GM19238 (cell line): ENCODE measurements around the gene THEMIS.
"Not testable (repeated sequence)": the region's sequence is repeated elsewhere in the genome, so short reads cannot be mapped to it uniquely, and the experiment has no call there.

Source experiments
- DNase-seq: peaks from one replicate; pipeline ENCODE4 v3.0.0; 2011; ENCODE audit warnings: low spot score; ENCODE audit not compliant: insufficient read length

Gene THEMIS

DNA sequence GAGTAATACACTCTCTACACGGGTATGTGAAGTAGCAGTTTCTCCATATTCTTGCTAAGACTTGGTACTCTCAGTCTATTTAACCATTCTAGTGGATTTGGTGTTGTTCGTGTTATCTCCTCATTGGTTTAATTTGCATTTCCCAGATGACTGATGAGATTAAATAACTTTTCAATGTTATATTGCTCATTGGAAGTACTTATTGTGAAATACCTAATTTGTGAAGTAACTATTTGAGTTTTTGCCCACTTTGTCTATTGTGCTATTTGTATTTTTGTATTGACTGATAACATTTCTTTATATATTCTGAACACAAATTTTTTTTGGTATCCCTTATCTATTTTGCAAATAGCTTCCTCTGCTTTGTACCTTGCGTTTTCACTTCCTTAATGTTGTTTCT is 167.9 kb downstream of the THEMIS start:
- DNase-seq: no peak

DNA sequence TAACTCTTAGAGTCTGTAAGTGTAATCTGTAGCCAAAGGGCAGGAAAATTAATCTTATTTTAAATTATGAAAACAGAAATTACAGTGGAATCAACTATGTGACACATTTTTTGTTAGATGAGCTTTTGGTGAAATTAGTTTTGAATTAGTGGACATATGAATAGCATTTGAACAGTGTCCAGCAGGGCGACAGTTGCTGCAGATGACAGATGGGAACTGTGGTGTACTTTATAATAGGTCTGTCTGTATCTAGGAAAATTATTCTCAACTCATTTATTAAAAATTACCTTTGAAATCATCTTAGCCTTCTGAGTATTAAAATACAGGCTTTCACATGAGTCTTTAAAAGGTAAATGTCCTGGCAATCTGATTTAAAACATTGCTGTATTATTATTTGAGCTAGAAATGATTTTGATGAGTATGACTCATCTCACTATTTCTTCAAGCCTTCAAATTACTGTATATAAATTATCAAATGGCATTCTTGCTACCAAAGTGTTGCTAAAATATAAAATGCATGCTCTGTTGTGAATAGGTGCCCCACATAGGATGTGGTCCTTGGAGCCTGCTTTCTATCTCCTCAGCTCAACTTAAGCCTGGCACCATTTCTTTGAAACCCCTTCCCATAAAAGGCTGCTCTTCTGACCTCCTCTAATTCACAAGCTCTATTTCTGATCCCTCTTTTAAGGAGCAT is 173.5 kb downstream of the THEMIS start:
- DNase-seq: no peak

DNA sequence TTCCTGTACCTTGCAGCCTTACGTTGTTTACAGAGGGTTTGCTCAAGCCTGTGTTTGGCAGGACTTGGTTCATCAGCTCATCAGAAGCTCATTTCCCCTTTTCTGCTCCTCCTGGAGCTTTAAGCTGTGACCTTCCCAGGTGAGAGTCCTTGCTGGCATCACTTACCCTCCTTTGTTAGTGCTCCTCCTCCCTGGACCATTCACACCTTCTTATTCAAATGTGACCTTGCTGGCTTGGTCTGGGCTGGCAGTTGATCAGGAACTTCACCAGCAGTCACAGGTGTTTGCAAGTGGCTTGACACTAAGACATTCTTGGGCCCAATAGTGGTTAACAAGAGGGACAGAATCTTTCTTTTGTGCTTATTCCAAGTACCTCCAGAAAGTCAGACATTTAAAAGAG is 175.0 kb downstream of the THEMIS start:
- DNase-seq: no peak

DNA sequence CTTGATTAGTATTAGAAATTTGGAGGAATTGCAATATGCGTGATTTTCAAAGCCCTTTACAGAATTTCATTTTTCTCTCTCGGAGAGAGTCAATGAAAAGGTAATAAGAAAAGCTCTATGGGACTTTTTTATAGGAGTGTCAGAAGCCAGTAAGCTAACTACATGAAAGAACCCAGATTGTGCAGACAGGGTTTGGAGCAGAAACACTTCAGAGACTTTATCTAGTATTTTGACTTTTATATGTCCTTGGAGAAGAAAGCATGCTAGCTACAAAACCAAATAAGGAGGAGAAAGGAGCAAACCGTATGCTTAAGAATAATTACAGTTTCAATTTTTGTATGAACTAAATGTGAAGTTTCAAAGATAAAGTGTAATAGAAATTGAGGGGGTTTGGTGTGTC is 182.2 kb downstream of the THEMIS start:
- DNase-seq: no peak

DNA sequence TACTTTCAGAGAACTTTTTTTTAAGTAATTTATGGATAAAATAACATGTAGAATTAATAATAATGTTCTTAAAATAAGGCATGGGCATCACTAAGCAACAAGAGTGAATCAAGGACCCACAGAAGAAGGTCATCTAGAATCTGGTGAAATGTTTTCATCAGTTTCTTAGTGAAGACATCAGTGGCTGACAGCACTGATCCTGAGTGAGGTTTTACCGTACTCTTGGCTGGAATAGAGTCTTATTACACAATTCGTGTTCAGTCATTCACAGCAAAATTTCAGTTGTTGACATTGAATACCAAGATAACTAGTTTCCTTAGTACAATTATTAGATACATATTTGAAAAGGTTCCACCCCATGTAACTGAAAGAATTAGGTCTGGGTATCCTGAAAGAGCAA is 183.5 kb downstream of the THEMIS start:
- DNase-seq: no peak

DNA sequence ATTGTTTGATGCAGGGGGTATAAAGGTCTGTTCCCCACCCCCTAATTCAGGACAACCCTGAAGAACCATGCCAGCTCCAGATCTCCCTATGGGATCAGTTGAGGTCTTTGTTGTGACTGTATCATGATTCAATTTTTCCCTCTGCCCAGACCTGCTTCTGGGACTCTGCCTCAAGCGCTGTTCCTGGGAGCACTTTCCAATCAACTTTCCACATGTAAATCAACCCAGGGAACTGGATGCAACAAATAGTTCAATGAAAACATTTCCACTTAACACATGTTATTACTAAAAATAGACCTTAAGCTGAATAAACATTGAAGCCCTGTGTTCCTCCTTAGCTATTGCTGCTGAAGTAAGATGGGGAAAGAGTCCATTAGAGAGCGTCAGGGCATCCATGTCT is 184.4 kb downstream of the THEMIS start:
- no peak for DNase-seq

DNA sequence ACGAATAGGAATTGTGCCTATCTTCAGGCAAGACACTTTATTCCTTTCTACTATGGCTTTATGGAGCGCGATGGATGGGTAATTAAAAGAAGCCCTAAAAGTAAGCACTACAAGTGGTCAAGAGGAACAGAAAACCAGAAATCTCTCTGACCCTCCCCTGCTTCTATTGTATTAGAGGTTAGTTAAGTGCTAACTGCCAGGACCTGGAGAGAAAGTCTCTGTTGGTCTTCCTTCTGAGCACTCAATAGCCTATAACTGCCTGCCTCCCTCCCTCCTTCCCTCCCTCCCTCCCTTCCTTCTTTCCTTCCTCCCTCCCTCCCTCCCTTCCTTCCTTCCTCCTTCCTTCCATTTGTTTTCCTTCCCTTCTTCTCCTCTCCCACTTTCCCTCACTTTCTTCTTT is 190.2 kb downstream of the THEMIS start:
- DNase-seq: no peak

DNA sequence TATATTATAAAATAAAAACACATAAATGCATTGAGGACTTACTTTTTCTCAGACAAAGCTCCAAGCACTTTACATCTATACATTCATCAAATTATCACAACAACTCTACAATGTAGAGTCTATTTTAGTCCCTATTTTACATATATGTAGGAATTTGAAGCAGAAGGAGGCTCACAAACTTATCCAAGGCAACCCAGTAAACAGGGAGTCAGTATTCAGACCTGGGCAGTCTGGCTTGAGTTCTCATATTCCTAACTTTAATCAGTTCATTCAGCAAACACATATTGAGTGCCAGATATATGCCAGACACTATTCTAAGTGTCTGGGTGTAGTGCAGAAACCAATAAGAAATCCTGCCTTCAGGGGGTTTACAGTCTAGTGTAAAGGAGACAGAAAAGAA is 194.6 kb downstream of the THEMIS start:
- no peak for DNase-seq

DNA sequence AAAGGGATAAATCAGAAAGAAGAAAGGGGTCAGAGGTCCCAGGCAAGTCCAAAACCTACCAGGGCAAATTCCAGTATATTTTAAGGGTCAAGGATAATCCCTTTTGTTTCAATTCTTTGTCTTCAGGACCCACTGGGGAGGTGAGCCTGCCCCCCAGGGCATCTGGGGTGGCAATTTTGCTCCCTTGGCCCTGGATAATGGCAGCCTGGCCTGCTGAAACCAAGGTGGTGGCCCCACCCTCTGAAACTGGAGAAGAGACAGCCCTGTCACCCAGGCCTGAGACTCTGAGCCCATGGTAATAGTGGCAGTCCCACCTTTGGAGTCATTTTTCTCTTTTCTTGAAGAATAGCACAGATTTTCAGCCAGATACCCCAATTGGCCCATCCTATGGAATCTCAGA is 205.8 kb downstream of the THEMIS start:
- no peak for DNase-seq

DNA sequence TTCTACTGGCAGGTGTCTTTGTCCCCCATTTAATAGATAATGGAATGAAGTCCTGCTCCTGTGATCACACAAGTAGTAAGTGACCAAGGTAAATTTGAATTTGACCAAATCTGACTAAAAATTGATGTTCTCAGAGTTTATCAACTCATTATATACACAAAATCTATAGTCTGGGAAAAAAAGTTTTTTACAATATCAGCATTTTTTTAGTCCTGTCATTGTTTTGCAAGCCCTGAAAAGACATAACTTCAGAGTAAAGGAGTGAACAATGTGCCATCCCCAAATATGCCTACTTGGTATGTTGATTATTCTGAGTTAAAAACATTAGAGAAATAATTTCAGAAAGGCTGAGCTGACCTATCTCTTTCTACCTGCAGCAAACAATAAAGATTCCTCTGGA is 209.7 kb downstream of the THEMIS start:
- DNase-seq: no peak

DNA sequence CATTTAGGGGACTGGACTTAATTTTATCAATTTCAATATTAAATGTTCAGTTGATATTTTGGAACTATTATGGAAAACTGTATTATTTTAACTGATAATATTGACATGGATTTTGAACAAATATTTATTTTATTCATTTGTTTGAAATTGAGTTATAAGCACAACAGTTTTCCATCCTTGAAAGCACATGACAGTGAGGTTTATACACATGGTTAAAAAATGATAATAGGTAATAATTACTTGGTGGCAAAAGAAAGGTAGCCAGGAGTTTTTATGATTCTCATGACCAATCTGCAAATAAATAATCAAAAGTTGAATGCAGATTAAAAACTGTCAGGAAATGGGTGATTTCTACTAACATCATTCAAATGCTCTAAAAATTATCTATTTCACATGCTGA is 210.3 kb downstream of the THEMIS start:
- no peak for DNase-seq

DNA sequence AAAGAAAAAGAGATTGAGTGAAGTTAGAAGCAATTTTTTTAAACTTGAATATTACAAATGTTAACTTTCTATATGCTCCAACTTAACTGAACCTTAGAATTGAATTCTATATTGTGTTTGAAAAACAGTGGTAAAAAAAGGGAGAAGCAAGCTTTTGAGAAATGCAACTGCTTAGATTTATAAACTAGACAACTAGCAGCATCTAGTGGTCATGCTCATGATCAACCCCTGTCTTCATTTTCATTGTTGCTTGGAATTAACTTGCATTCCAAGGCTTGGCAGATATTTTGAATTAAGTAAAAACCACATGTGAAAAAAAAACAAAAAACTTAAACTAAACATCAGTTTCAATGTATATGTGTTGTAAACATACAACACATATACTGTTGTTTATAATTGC is 210.8 kb downstream of the THEMIS start:
- DNase-seq: no peak

DNA sequence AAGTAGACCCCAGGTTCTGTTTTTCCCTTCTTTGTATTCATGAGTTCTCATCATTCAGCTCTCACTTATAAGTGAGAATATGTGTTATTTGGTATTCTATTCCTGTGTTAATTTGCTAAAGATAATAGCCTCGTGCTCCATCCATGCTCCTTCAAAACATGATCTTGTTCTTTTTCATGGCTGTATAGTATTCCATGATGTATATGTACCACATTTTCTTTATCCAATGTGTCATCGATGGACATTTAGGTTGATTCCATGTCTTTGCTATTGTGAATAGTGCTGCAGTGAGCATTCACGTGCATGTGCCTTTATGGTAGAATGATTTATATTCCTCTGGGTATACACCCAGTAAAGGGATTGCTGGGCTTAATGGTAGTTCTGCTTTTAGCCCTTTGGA is 213.4 kb downstream of the THEMIS start:
- not testable (repeated sequence) for DNase-seq

DNA sequence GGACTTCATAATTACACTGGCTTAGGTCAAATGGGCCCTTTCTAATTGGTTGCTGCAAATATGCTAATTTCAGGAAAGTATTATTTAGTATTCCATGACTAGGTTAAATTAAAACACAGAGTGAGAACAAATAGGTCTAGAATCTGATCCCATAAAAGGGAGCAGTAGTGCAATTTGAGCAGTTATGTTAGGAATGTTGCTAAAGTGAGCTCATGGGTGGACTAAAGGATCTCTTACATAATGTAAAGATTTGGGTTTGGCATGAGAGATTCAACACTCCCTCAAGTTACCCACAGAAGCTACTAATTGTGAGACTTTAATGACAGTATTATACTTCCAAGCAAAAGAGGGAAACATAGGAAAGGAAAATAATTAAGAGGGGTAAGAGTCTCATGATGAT is 214.8 kb downstream of the THEMIS start:
- DNase-seq: no peak

DNA sequence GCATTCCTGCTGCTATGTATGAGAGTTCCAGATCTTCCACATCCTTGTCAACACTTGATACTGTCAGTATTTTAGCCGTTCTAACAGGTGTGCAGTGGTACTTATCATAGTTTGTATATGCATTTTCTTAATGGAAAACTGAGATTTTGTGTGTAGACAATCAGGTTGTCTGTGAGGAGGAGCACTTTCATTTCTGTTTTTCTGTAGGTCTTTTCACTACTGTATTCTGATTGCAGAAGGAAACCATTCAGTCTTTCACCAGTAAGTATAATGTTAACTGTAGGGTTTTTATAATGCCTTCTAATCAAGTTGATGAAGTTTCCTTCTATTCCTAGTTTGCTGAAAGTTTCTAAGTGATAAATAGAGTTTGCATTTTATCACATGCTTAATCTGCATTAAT is 216.4 kb downstream of the THEMIS start:
- no peak for DNase-seq
